Measurements from ENCODE around the gene HES1. TPM values are rescaled to one million over a fixed set of nuclear protein-coding genes. Genes with fewer than 3 reads are reported as not detected.

The HES1 gene
- total and polyA plus RNA-seq, 4 donors, result 16.5 to 70.6 (median 27.5) TPM

GRCh38 chr3:194141415-194142155 lies 5.6 kb downstream of the HES1 start:
- ATAC-seq (ENCODE audit: insufficient read depth, low FRiP score), result peak; percentile 82

DNA sequence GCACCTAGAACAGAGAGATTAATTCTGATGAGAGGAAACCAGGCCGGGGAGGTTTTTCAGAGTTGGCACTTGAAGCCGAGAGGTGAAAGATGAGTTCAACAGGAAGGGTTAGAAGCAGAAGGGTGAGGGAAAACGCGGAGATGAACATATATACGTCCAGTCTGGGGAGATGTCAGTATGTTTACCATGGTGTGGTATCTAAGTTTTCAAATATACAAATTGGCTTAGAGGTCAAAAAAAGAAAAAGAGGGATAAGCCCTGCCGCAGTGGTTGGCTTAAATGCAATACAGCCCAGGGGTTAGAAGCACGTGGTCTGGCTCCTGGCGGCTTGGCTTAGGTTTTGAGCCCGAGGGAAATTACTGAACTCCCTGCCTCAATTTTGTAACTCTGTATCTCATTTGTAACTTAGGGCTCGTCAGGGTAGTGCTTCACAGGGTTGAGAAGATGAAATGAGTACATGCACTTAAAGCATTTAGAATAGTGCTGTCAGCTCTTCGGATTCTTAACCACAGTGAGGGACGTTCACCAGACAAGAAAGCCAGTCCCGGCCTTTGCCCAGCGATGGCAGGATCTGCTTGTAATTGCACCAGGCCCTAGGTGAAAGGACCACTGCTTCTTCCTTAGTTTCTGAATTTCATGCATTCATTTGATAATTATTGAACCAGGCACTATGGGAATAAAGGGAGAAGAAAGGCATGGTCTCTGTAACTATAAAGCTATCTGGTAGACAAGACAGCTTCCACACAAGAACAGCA lies 6.4 kb downstream of the HES1 start:
- Histone ChIP-seq H3K4me3 (no peak overlapping the region), H3K9ac (ENCODE audit: insufficient read depth in 1 of 2, low read length in 2 of 2) (peak overlapping the region in 1 of 2 donors; percentile 71), H3K9me3 (ENCODE audit: control insufficient read depth in 4 of 4, insufficient read depth in 3 of 4, low read length in 3 of 4) (no peaks in the 10 kb centered on the region), H3K36me3 (ENCODE audit: control insufficient read depth in 4 of 4, insufficient read depth in 4 of 4, low read length in 4 of 4) (peaks cover 0 to 7% (median 0%) of the 10 kb centered on the region in 4 donors), H3K27ac (ENCODE audit: low read depth in 1 of 2, low read length in 1 of 2) (peak overlapping the region; percentile 98 to 99), H3K4me1 (ENCODE audit: control insufficient read depth in 5 of 5, insufficient read depth in 5 of 5, low read length in 5 of 5) (peaks cover 3 to 45% (median 17%) of the 10 kb centered on the region in 5 donors), H3K27me3 (ENCODE audit: control insufficient read depth in 3 of 3, insufficient read depth in 3 of 3, low read length in 2 of 3) (no peaks in the 10 kb centered on the region)
- DNase-seq, result peak; percentile 63 to 85 (median 81)
- no peak for TF ChIP-seq CTCF (IDR thresholded peaks at IDR 0.05; ENCODE audit: control extremely low read depth, extremely low read depth)
- no peak for ATAC-seq (ENCODE audit: insufficient read depth, low FRiP score)
- 38 to 43% methylated on average over 14 of the region's 14 CpGs for WGBS, 2 donors

More at GRCh38 chr3:194141415-194142155, 5.6 kb downstream of the HES1 start:
- WGBS, 2 donors, result 2 to 7% methylated on average over 35 to 65 of the region's 65 CpGs
- peaks cover 0 to 12% (median 0%) of the 10 kb centered on the region in 4 donors for H3K36me3 ChIP-seq (ENCODE audit: control insufficient read depth in 4 of 4, insufficient read depth in 4 of 4, low read length in 4 of 4)
- peaks cover 3 to 45% (median 17%) of the 10 kb centered on the region in 5 donors for H3K4me1 ChIP-seq (ENCODE audit: control insufficient read depth in 5 of 5, insufficient read depth in 5 of 5, low read length in 5 of 5)
- H3K27ac ChIP-seq (ENCODE audit: low read depth in 1 of 2, low read length in 1 of 2), result peak overlapping the region; percentile 98 to 99
- no peaks in the 10 kb centered on the region for H3K9me3 ChIP-seq (ENCODE audit: control insufficient read depth in 4 of 4, insufficient read depth in 3 of 4, low read length in 3 of 4)
- peak overlapping the region; percentile 38 to 71 for H3K9ac ChIP-seq (ENCODE audit: insufficient read depth in 1 of 2, low read length in 2 of 2)
- H3K4me3 ChIP-seq, result peak overlapping the region; percentile 44
- H3K27me3 ChIP-seq (ENCODE audit: control insufficient read depth in 3 of 3, insufficient read depth in 3 of 3, low read length in 2 of 3), result no peaks in the 10 kb centered on the region
- TF ChIP-seq CTCF (IDR thresholded peaks at IDR 0.05; ENCODE audit: control extremely low read depth, extremely low read depth), result no peak
- peak; percentile 90 to 96 (median 95) for DNase-seq

GRCh38 chr3:194145702-194146101 lies 9.8 kb downstream of the HES1 start:
- no peak overlapping the region for H3K27ac ChIP-seq (ENCODE audit: low read depth in 1 of 2, low read length in 1 of 2)
- H3K9ac ChIP-seq (ENCODE audit: insufficient read depth in 1 of 2, low read length in 2 of 2), result no peak overlapping the region
- no peaks in the 10 kb centered on the region for H3K36me3 ChIP-seq (ENCODE audit: control insufficient read depth in 4 of 4, insufficient read depth in 4 of 4, low read length in 4 of 4)
- no peaks in the 10 kb centered on the region for H3K9me3 ChIP-seq (ENCODE audit: control insufficient read depth in 4 of 4, insufficient read depth in 3 of 4, low read length in 3 of 4)
- DNase-seq (no peak), ATAC-seq (ENCODE audit: insufficient read depth, low FRiP score) (no peak)
- no peaks in the 10 kb centered on the region for H3K27me3 ChIP-seq (ENCODE audit: control insufficient read depth in 3 of 3, insufficient read depth in 3 of 3, low read length in 2 of 3)
- H3K4me1 ChIP-seq (ENCODE audit: control insufficient read depth in 5 of 5, insufficient read depth in 5 of 5, low read length in 5 of 5), result peaks cover 3 to 27% (median 12%) of the 10 kb centered on the region in 5 donors
- WGBS, 2 donors, result 94 to 96% methylated on average over 2 of the region's 2 CpGs
- TF ChIP-seq CTCF (IDR thresholded peaks at IDR 0.05; ENCODE audit: control extremely low read depth, extremely low read depth), result no peak
- no peak overlapping the region for H3K4me3 ChIP-seq
